ENCODE measurements around the gene GALNT10.

- TF ChIP-seq ZNF586 (CRISPR knock-in tag; conservative IDR thresholded peaks at IDR 0.05) (no peak), AFF1 (IDR thresholded peaks at IDR 0.05; ENCODE audit: low read depth in 1 of 2, partially characterized antibody in 2 of 2) (no peak), FIP1L1 (IDR thresholded peaks at IDR 0.05; ENCODE audit: low read depth, low read length, poor library complexity, severe bottlenecking) (no peak), CTCF (IDR thresholded peaks at IDR 0.05 in 2 of 3, conservative IDR thresholded peaks at IDR 0.05 in 1 of 3; ENCODE audit: insufficient read depth in 2 of 3, low read depth in 1 of 3, low read length in 3 of 3) (no peak), TCF7 (IDR thresholded peaks at IDR 0.05; ENCODE audit: borderline replicate concordance) (no peak), GATA2 (CRISPR knock-in tag; IDR thresholded peaks at IDR 0.05) (no peak), CEBPB (tag; IDR thresholded peaks at IDR 0.05) (no peak), PHF8 (IDR thresholded peaks at IDR 0.05; ENCODE audit: borderline replicate concordance, low read length) (no peak), KAT2B (IDR thresholded peaks at IDR 0.05; ENCODE audit: low read depth, low read length) (no peak), CTBP1 (IDR thresholded peaks at IDR 0.05; ENCODE audit: borderline replicate concordance) (no peak), PCBP2 (IDR thresholded peaks at IDR 0.05; ENCODE audit: low read depth, low read length, poor library complexity, severe bottlenecking) (no peak)
Observed at GRCh38 chr5:154168395-154168794, 22.1 kb upstream of the GALNT10 start.

Data from K562 (cell line).